Measurements from ENCODE around the gene NCBP1.

GRCh38 chr9:97593960-97594359, 39.7 kb upstream of the NCBP1 start:
- TF ChIP-seq CTCF (IDR thresholded peaks at IDR 0.05 in 8 of 11, conservative IDR thresholded peaks at IDR 0.05 in 3 of 11): no peak
- TF ChIP-seq POLR2A (IDR thresholded peaks at IDR 0.05): no peak
- TF ChIP-seq POLR2AphosphoS5 (IDR thresholded peaks at IDR 0.05): no peak
